HCT116 (cell line): Measurements from ENCODE around the gene RETSAT. TPM values are rescaled to one million over a fixed set of nuclear protein-coding genes. Genes with fewer than 3 reads are reported as not detected.

Experiments
- ATAC-seq: fragments of 200-7000 bp; cut with Tn5 transposase; 2 replicates; pipeline ENCODE4 v1.9.1; 2020; ENCODE audit warnings: mild to moderate bottlenecking, moderate library complexity
- BruUV-seq: library from RNA; stranded (reverse); fragments of 400-500 nt; replicated peaks from 2 replicates; lab custom pipeline; 2021; lab: Mats Ljungman, UMichigan
- CTCF ChIA-PET: fragments of 300-600 bp; sonication (Branson Sonifier 250); formaldehyde crosslinking; loops from one replicate; lab custom pipeline; 2021; ENCODE audit warnings: antibody characterized with exemption; lab: Charles Lee
- POLR2A ChIA-PET: fragments of 300-600, 350-600 bp; sonication (Branson Sonifier 250); formaldehyde crosslinking; loops from one replicate; lab custom pipeline; 2021; ENCODE audit warnings: antibody characterized with exemption; lab: Charles Lee
- RAD21 ChIA-PET, 2 experiments: fragments of 300-600 bp; sonication (Branson Sonifier 250); formaldehyde crosslinking; loops; one replicate each; lab custom pipeline; 2023; ENCODE audit warnings: low total read pairs in 2 of 2; ENCODE audit not compliant: uncharacterized antibody in 2 of 2, unreplicated experiment in 2 of 2, low non-redundant PET in 1 of 2; lab: Charles Lee
- DNase-seq: peaks from one replicate; pipeline ENCODE4 v3.0.0-alpha.2; 2010; ENCODE audit warnings: low read depth, low spot score
- H2AFZ ChIP-seq: fragments of 200-600 bp; shearing (Covaris generic), sonication (generic); 2 replicates; pipeline ENCODE4 v1.6.1; 2017; ENCODE audit warnings: low read depth, mixed run types, mixed read lengths, antibody characterized with exemption, low read length; ENCODE audit not compliant: poor library complexity, severe bottlenecking
- H3K27ac ChIP-seq: 2 replicates; pipeline ENCODE4 v1.5.1; 2012; ENCODE audit warnings: low read depth, low read length
- H3K27me3 ChIP-seq: fragments of 200-600 bp; sonication (generic); 2 replicates; pipeline ENCODE4 v1.6.1; 2016; ENCODE audit warnings: mixed run types, low read length, mixed read lengths; ENCODE audit not compliant: insufficient read depth
- H3K36me3 ChIP-seq, 2 experiments: fragments of 200-500 bp in 1 of 2; fragments of 200-600 bp in 1 of 2; sonication (Bioruptor generic) in 1 of 2; sonication (generic) in 1 of 2; 2 replicates each; pipeline versions ENCODE4 v1.5.1 to v1.6.1; 2014 to 2016; ENCODE audit warnings: low read length in 2 of 2, inconsistent platforms in 1 of 2, mixed read lengths in 1 of 2, mixed run types in 1 of 2; ENCODE audit not compliant: insufficient read depth in 2 of 2, control insufficient read depth in 1 of 2
- H3K4me1 ChIP-seq, 2 experiments: fragments of 200-600 bp in 1 of 2; sonication (generic) in 1 of 2; 2 replicates each; pipeline versions ENCODE4 v1.5.1 to v1.6.1; 2012 to 2017; ENCODE audit warnings: low read length in 2 of 2, inconsistent platforms in 1 of 2, mild to moderate bottlenecking in 1 of 2, mixed read lengths in 1 of 2, mixed run types in 1 of 2, moderate library complexity in 1 of 2; ENCODE audit not compliant: insufficient read depth in 2 of 2, control insufficient read depth in 1 of 2
- H3K4me2 ChIP-seq: fragments of 200-600 bp; sonication (generic); 2 replicates; pipeline ENCODE4 v1.6.1; 2017; ENCODE audit warnings: mixed run types, low read length, mixed read lengths
- H3K4me3 ChIP-seq, 2 experiments: fragments of 200-600 bp in 1 of 2; sonication (generic) in 1 of 2; replicated peaks in 1 of 2; 2 replicates each; pipeline ENCODE4 v1.5.1; 2011 to 2016; ENCODE audit warnings: low read length in 2 of 2, control low read depth in 1 of 2, low read depth in 1 of 2, mild to moderate bottlenecking in 1 of 2, mixed read lengths in 1 of 2, mixed run types in 1 of 2
- H3K79me2 ChIP-seq: fragments of 200-600 bp; sonication (generic); 2 replicates; pipeline ENCODE4 v1.6.1; 2017; ENCODE audit warnings: mild to moderate bottlenecking, mixed run types, low read length, moderate library complexity, mixed read lengths; ENCODE audit not compliant: insufficient read depth
- H3K9ac ChIP-seq: fragments of 200-600 bp; sonication (generic); 2 replicates; pipeline ENCODE4 v1.6.1; 2016; ENCODE audit warnings: low read length, mixed read lengths
- H3K9me2 ChIP-seq: fragments of 200-600 bp; sonication (generic), shearing (Covaris generic); 2 replicates; pipeline ENCODE4 v1.6.1; 2017; ENCODE audit warnings: mixed run types, mild to moderate bottlenecking, moderate library complexity; ENCODE audit not compliant: insufficient read depth
- H3K9me3 ChIP-seq, 2 experiments: fragments of 200-500 bp in 1 of 2; fragments of 200-600 bp in 1 of 2; sonication (Bioruptor generic) in 1 of 2; sonication (generic) in 1 of 2; 2 replicates each; pipeline ENCODE4 v1.6.1; 2014 to 2017; ENCODE audit warnings: low read length in 2 of 2, mixed read lengths in 2 of 2, inconsistent platforms in 1 of 2, low read depth in 1 of 2, mild to moderate bottlenecking in 1 of 2, mixed run types in 1 of 2, moderate library complexity in 1 of 2; ENCODE audit not compliant: control insufficient read depth in 1 of 2, insufficient read depth in 1 of 2
- H4K20me1 ChIP-seq: fragments of 200-600 bp; sonication (generic), shearing (Covaris generic); 2 replicates; pipeline ENCODE4 v1.6.1; 2017; ENCODE audit warnings: mixed run types, mild to moderate bottlenecking, moderate library complexity; ENCODE audit not compliant: insufficient read depth
- CEBPB ChIP-seq: IDR thresholded peaks from 2 replicates; pipeline ENCODE4 v1.6.1; 2012; ENCODE audit warnings: low read depth
- ELF1 ChIP-seq: IDR thresholded peaks from 2 replicates; pipeline ENCODE4 v1.6.1; 2012; ENCODE audit warnings: low read depth, borderline replicate concordance
- JUND ChIP-seq: IDR thresholded peaks from 2 replicates; pipeline ENCODE4 v1.6.1; 2012
- POLR2AphosphoS5 ChIP-seq: IDR thresholded peaks from 2 replicates; pipeline ENCODE4 v1.6.1; 2011; ENCODE audit warnings: mild to moderate bottlenecking, low read depth, low read length, moderate library complexity
- SIN3A ChIP-seq: IDR thresholded peaks from 2 replicates; pipeline ENCODE4 v1.6.1; 2012; ENCODE audit warnings: low read depth
- SRF ChIP-seq: IDR thresholded peaks from 2 replicates; pipeline ENCODE4 v1.6.1; 2012; ENCODE audit warnings: low read depth
- TCF7L2 ChIP-seq: IDR thresholded peaks from 2 replicates; pipeline ENCODE4 v1.7.0; 2011; ENCODE audit warnings: borderline replicate concordance, inconsistent platforms; ENCODE audit not compliant: insufficient read depth, insufficient read length; ENCODE audit errors: extremely low read depth
- ZNF274 ChIP-seq: fragments of 200-500 bp; sonication (Bioruptor generic); IDR thresholded peaks from 2 replicates; pipeline ENCODE4 v1.6.1; 2014; ENCODE audit warnings: mild to moderate bottlenecking, low read depth, low read length, inconsistent platforms
- intact Hi-C: fragments of 100-400 bp; cut with micrococcal nuclease; formaldehyde crosslinking; loops from 2 replicates; pipeline ENCODE4 v1.10.0; 2022
- total RNA-seq: library from RNA; stranded (reverse); gene quantifications from one replicate; pipeline ENCODE4 v1.2.1, GENCODE V29; 2021; ENCODE audit not compliant: unreplicated experiment
- TF ChIP-seq, protein P1 (sequence below), 3 experiments: fragments of 200-600 bp in 1 of 3; sonication (generic) in 1 of 3; IDR thresholded peaks in 2 of 3; conservative IDR thresholded peaks in 1 of 3; 2 replicates each; pipeline ENCODE4 v1.5.1; 2012 to 2017; ENCODE audit warnings: low read depth in 2 of 3, low read length in 2 of 3, antibody characterized with exemption in 1 of 3, borderline replicate concordance in 1 of 3, control low read depth in 1 of 3, mild to moderate bottlenecking in 1 of 3, mixed read lengths in 1 of 3, mixed run types in 1 of 3, moderate library complexity in 1 of 3; ENCODE audit not compliant: insufficient read depth in 1 of 3

Gene RETSAT
- total RNA-seq, 1 experiment from 2014 or later, result 59.7 TPM

DNA sequence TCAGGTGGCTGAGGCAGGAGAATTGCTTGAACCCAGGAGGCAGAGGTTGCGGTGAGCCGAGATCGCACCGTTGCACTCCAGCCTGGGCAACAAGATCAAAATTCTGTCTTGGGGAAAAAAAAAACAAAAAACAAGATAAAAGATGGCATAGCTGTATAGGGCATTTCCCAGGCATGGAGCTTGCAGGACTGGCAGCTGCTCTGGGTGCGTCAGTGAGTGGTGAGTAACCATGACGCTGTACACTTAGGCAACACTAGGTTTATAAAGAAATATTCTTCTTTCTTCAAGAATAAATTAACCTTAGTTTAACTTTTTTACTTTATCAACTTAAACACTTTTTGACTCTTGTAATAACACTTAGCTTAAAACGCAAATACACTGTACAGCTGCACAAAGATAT, 41.9 kb downstream of the RETSAT start:
- Histone ChIP-seq H3K4me3 (no peak overlapping the region), H3K4me2 (no peak overlapping the region), H3K36me3 (peaks cover 4 to 6% of the 10 kb centered on the region in 2 experiments; a peak in 3 of 4 replicates), H3K79me2 (no peaks in the 10 kb centered on the region), H3K9ac (no peak overlapping the region)
- CTCF ChIA-PET, result interaction anchor here (0.9 kb wide), 1 partner anchor 12 kb away, joined by 3 read pairs; no protein-coding TSS in a partner anchor
- TF ChIP-seq POLR2AphosphoS5 (no peak), ZNF274 (no peak), ELF1 (no peak), TCF7L2 (no peak), JUND (no peak), CEBPB (no peak), SRF (no peak), SIN3A (no peak)
- TF ChIP-seq, protein P1, sequence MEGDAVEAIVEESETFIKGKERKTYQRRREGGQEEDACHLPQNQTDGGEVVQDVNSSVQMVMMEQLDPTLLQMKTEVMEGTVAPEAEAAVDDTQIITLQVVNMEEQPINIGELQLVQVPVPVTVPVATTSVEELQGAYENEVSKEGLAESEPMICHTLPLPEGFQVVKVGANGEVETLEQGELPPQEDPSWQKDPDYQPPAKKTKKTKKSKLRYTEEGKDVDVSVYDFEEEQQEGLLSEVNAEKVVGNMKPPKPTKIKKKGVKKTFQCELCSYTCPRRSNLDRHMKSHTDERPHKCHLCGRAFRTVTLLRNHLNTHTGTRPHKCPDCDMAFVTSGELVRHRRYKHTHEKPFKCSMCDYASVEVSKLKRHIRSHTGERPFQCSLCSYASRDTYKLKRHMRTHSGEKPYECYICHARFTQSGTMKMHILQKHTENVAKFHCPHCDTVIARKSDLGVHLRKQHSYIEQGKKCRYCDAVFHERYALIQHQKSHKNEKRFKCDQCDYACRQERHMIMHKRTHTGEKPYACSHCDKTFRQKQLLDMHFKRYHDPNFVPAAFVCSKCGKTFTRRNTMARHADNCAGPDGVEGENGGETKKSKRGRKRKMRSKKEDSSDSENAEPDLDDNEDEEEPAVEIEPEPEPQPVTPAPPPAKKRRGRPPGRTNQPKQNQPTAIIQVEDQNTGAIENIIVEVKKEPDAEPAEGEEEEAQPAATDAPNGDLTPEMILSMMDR (IDR thresholded peaks at IDR 0.05 in 2 of 3, conservative IDR thresholded peaks at IDR 0.05 in 1 of 3; ENCODE audit: borderline replicate concordance in 1 of 3, insufficient read depth in 1 of 3, low read depth in 2 of 3, low read length in 2 of 3), result no peak
- TF ChIP-seq, all 23 proteins: peak for 0
- ATAC-seq, result no peak
- no peak for DNase-seq
- Histone ChIP-seq H3K27me3 (no peaks in the 10 kb centered on the region), H3K9me3 (no peaks in the 10 kb centered on the region), H3K9me2 (no peaks in the 10 kb centered on the region), H3K4me1 (no peaks in the 10 kb centered on the region), H4K20me1 (no peaks in the 10 kb centered on the region), H3K27ac (no peak overlapping the region), H2AFZ (no peak overlapping the region)
- POLR2A ChIA-PET, result interaction anchor here (0.7 kb wide), 2 partner anchors 8 to 15 kb away, joined by 3 read pairs; partner anchors contain the start of gene TGOLN2
- RAD21 ChIA-PET, result no interaction called here
- intact Hi-C loops, result no loop called here
- BruUV-seq, result no TSS peak
